Heart left ventricle (tissue), 13 donors: Measurements from ENCODE around the gene VEGFB.

ENCODE experiments used
- POLR2A ChIP-seq, 2 donors: fragments of 450-650 bp; IDR thresholded peaks; one replicate each; pipeline ENCODE4 v1.6.1; 2017; ENCODE audit warnings: antibody characterized with exemption in 2 of 2, mild to moderate bottlenecking in 2 of 2, moderate library complexity in 2 of 2
- TF ChIP-seq, protein P1 (sequence below), 12 donors: fragments of 200-600 bp; sonication (generic) in 4 of 12; IDR thresholded peaks; one replicate each; pipeline versions ENCODE4 v1.5.0 to v1.8.0; 2018 to 2022; ENCODE audit warnings: antibody characterized with exemption in 12 of 12, mild to moderate bottlenecking in 5 of 12
- donor health status: ischemic (EF 13 %, LVEDD 7.1; RV severe dilation, severe dysfunction).
- donor health status: DM: no; HTN: yes; CAD: no.
- donor health status: DM: no; HTN: no; CAD: no.
- donor health status: ischemic (EF 25% LVEDD 6.9; RV normal size, moderate dysfunction).
- donor health status: ischemic (EF 25% LVEDD 5.7; RV mildly dilated, moderate dysfunction).
- donor health status: ischemic (EF 35%, LVEDD 5.7; RV mildly dilated, moderate dysfunction).
- donor health status: nonischemic (EF 11% LVEDD 7.7; RV severe dilation, severe dysfunction).
- donor health status: DM: yes; HTN: yes; CAD: no.
- donor health status: PGD.
- donor health status: ischemic (EF 29% LVEDD 5.4; RV normal size, mild dysfunction).
- donor health status: nonischemic (EF 23%, LVEDD 6.1; RV moderate dilation, normal function).

DNA sequence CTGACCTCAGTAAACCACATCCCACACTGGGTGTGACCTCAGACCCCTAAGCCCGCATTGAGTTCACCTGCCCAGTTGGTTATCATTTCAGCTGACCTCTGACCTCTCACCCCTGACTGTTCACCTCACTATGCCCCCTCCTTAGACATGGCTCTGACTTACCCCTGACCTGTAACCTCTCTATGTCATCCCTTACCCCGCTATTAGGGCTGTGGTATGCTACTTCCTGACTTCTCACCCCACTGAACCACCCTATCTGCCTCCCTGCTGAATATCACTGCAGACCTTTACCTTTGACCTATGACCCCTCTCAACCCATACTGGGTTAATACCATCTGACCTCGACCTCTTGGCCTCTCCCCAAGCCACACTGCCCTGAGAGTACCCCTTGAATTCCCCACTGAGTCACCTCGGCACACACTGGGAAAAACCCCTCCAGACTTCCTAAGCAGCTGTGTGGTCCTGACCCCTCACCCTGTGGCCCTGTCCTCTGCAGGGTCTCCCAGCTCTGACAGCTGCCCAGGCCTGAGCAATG lies 25.2 kb downstream of the VEGFB start:
- TF ChIP-seq, protein P1, sequence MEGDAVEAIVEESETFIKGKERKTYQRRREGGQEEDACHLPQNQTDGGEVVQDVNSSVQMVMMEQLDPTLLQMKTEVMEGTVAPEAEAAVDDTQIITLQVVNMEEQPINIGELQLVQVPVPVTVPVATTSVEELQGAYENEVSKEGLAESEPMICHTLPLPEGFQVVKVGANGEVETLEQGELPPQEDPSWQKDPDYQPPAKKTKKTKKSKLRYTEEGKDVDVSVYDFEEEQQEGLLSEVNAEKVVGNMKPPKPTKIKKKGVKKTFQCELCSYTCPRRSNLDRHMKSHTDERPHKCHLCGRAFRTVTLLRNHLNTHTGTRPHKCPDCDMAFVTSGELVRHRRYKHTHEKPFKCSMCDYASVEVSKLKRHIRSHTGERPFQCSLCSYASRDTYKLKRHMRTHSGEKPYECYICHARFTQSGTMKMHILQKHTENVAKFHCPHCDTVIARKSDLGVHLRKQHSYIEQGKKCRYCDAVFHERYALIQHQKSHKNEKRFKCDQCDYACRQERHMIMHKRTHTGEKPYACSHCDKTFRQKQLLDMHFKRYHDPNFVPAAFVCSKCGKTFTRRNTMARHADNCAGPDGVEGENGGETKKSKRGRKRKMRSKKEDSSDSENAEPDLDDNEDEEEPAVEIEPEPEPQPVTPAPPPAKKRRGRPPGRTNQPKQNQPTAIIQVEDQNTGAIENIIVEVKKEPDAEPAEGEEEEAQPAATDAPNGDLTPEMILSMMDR (IDR thresholded peaks at IDR 0.05) = no peak
- no peak for TF ChIP-seq POLR2A (IDR thresholded peaks at IDR 0.05)
